OCI-LY3 (cell line): ENCODE results near the gene TRAPPC2L.

ENCODE experiments used
- H2AFZ ChIP-seq: fragments of 200-600, 300-600 bp; shearing (Covaris generic); 2 replicates; pipeline ENCODE4 v1.6.0; 2014; ENCODE audit warnings: antibody characterized with exemption, low read depth, low read length
- H3K27ac ChIP-seq: fragments of 200-600, 300-600 bp; sonication (generic); 2 replicates; pipeline ENCODE4 v1.5.1; 2014; ENCODE audit warnings: mild to moderate bottlenecking, low read length, moderate library complexity, mixed read lengths
- H3K27me3 ChIP-seq: fragments of 200-600, 300-600 bp; sonication (generic); 2 replicates; pipeline ENCODE4 v1.6.1; 2014; ENCODE audit warnings: low read depth, low read length, mixed read lengths
- H3K36me3 ChIP-seq: fragments of 200-600, 300-600 bp; sonication (generic); replicated peaks from 2 replicates; pipeline ENCODE3; 2014; ENCODE audit warnings: low read depth, low read length, mixed read lengths
- H3K4me1 ChIP-seq: fragments of 300-600, 200-600 bp; sonication (generic); 2 replicates; pipeline ENCODE4 v1.6.1; 2014; ENCODE audit warnings: low read length, mixed read lengths
- H3K4me2 ChIP-seq: fragments of 200-600, 300-600 bp; sonication (generic); 2 replicates; pipeline ENCODE4 v1.6.1; 2014; ENCODE audit warnings: low read length, mixed read lengths
- H3K4me3 ChIP-seq: fragments of 300-600, 200-600 bp; sonication (generic); 2 replicates; pipeline ENCODE4 v1.5.1; 2014; ENCODE audit warnings: antibody characterized with exemption, mild to moderate bottlenecking, low read length, moderate library complexity
- H3K79me2 ChIP-seq: fragments of 300-600, 200-600 bp; shearing (Covaris generic); 2 replicates; pipeline ENCODE4 v1.6.1; 2014; ENCODE audit warnings: mild to moderate bottlenecking, low read length, mixed read lengths
- H3K9ac ChIP-seq: fragments of 300-600, 200-600 bp; shearing (Covaris generic); 2 replicates; pipeline ENCODE4 v1.6.0; 2014; ENCODE audit warnings: mild to moderate bottlenecking, low read length, moderate library complexity
- H3K9me3 ChIP-seq: fragments of 200-600, 300-600 bp; shearing (Covaris generic); 2 replicates; pipeline ENCODE4 v1.6.1; 2014; ENCODE audit warnings: low read length, mixed read lengths; ENCODE audit not compliant: insufficient read depth
- H4K20me1 ChIP-seq: fragments of 200-600, 300-600 bp; sonication (generic); 2 replicates; pipeline ENCODE4 v1.6.1; 2016; ENCODE audit warnings: low read length, mixed read lengths; ENCODE audit not compliant: insufficient read depth
- EZH2phosphoT487 ChIP-seq: fragments of 200-600 bp; shearing (Covaris generic); IDR thresholded peaks from 2 replicates; pipeline ENCODE4 v1.6.1; 2018; ENCODE audit warnings: antibody characterized with exemption, mixed run types, low read depth
- TF ChIP-seq, protein P1 (sequence below): fragments of 200-600, 300-600 bp; sonication (generic); IDR thresholded peaks from 2 replicates; pipeline ENCODE4 v1.5.1; 2014; ENCODE audit warnings: antibody characterized with exemption, low read length, low read depth

Gene TRAPPC2L

DNA sequence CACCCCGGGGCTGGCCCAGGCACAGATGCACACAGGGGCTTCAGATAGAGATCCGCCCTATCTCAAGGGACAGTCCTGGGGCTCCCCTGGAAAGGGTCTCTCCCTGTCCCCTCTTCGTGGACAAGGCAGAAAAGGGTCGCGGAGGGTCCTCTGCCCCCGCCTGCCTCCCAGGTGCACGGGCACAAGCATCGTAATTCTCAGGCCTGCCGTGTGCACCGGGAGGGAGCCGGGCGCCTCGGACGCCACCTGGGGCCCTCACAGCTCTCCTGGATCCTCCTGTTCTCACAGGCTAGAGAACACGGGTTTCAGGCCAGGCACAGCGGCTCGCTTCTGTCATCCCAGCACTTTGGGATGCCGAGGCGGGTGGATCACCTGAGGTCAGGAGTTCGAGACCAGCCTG is 21.4 kb downstream of the TRAPPC2L start:
- Histone ChIP-seq H3K27ac (no peak overlapping the region), H3K36me3 (peaks cover 55% of the 10 kb centered on the region), H3K27me3 (no peaks in the 10 kb centered on the region), H3K4me2 (no peak overlapping the region), H3K4me3 (no peak overlapping the region), H3K9ac (no peak overlapping the region), H3K9me3 (no peaks in the 10 kb centered on the region), H2AFZ (no peak overlapping the region), H4K20me1 (no peaks in the 10 kb centered on the region), H3K4me1 (no peaks in the 10 kb centered on the region), H3K79me2 (no peaks in the 10 kb centered on the region)
- TF ChIP-seq EZH2phosphoT487, result no peak
- TF ChIP-seq, protein P1, sequence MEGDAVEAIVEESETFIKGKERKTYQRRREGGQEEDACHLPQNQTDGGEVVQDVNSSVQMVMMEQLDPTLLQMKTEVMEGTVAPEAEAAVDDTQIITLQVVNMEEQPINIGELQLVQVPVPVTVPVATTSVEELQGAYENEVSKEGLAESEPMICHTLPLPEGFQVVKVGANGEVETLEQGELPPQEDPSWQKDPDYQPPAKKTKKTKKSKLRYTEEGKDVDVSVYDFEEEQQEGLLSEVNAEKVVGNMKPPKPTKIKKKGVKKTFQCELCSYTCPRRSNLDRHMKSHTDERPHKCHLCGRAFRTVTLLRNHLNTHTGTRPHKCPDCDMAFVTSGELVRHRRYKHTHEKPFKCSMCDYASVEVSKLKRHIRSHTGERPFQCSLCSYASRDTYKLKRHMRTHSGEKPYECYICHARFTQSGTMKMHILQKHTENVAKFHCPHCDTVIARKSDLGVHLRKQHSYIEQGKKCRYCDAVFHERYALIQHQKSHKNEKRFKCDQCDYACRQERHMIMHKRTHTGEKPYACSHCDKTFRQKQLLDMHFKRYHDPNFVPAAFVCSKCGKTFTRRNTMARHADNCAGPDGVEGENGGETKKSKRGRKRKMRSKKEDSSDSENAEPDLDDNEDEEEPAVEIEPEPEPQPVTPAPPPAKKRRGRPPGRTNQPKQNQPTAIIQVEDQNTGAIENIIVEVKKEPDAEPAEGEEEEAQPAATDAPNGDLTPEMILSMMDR, result no peak

DNA sequence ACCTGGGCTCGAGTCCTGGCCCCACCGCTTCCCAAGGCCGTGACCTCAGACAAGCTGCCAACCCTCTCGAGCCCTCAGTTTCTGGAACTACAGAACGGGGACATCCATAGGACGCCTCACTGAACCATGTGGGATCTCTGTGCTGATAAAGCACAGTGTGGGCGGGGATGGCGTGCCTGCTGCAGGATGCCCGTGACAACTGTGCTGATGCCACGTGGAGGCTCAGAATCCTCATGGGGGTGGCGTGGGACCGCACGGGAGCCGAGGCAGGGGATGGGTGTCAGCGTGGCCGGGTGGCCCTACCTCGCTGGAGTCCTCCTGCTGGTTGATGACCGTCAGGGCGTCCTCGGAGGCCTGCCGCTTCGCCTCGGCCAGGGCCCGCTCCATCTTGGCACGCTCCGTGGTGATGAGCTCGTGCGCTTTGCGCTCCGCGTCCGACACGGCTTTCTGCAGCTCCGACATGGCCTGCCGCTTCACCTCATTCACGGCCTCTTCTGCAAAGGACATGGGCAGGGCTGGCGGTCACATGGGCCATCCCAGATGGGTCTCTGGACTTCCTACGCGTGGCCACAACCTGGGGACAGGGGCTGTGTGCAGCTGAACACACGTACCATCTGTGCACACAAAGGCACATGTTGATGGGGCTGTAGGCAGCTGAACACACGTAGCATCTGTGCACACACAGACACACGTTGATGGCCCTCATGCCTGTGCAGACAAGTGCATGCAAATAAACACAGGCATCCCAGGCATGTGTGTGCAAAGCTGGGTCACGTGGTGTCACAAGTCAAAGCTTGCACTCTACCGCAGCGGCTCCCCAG is 22.2 kb downstream of the TRAPPC2L start:
- H3K36me3 ChIP-seq, result peaks cover 61% of the 10 kb centered on the region

DNA sequence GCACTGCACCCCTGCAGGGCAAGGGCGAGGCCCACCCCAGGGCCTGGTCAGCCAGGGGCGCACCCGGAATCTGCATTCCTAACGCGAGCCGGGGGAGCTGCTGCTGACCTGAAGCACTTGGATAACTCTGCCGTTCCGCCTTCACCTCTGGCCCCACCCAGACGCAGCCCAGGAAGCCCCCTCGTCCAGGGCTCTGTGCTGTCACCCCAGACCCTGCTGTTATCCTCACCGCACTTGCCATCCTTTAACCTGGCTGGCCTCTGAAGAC is 22.8 kb downstream of the TRAPPC2L start:
- no peaks in the 10 kb centered on the region for H4K20me1 ChIP-seq
- peaks cover 65% of the 10 kb centered on the region for H3K36me3 ChIP-seq
- H2AFZ ChIP-seq, result no peak overlapping the region
- TF ChIP-seq, protein P1, result no peak
- no peak for TF ChIP-seq EZH2phosphoT487
- no peak overlapping the region for H3K4me3 ChIP-seq
- H3K27me3 ChIP-seq, result no peaks in the 10 kb centered on the region
- H3K79me2 ChIP-seq, result no peaks in the 10 kb centered on the region
- no peak overlapping the region for H3K27ac ChIP-seq
- H3K4me1 ChIP-seq, result no peaks in the 10 kb centered on the region
- no peak overlapping the region for H3K4me2 ChIP-seq
- H3K9me3 ChIP-seq, result no peaks in the 10 kb centered on the region
- H3K9ac ChIP-seq, result no peak overlapping the region

More for the DNA sequence above, 22.2 kb downstream of the TRAPPC2L start:
- Histone ChIP-seq H3K4me2 (no peak overlapping the region), H3K4me1 (no peaks in the 10 kb centered on the region), H2AFZ (no peak overlapping the region), H4K20me1 (no peaks in the 10 kb centered on the region), H3K79me2 (no peaks in the 10 kb centered on the region), H3K27me3 (no peaks in the 10 kb centered on the region), H3K27ac (no peak overlapping the region), H3K9me3 (no peaks in the 10 kb centered on the region), H3K4me3 (no peak overlapping the region), H3K9ac (no peak overlapping the region)
- TF ChIP-seq, protein P1, result no peak
- TF ChIP-seq EZH2phosphoT487, result no peak

GRCh38 chr16:88880226-88881006 is 23.5 kb downstream of the TRAPPC2L start:
- no peaks in the 10 kb centered on the region for H4K20me1 ChIP-seq
- H3K36me3 ChIP-seq, result peaks cover 65% of the 10 kb centered on the region
- H3K4me2 ChIP-seq, result no peak overlapping the region
- no peak overlapping the region for H3K27ac ChIP-seq
- no peaks in the 10 kb centered on the region for H3K27me3 ChIP-seq
- H3K79me2 ChIP-seq, result no peaks in the 10 kb centered on the region
- H3K4me3 ChIP-seq, result no peak overlapping the region
- no peak for TF ChIP-seq EZH2phosphoT487
- TF ChIP-seq, protein P1, result no peak
- H2AFZ ChIP-seq, result no peak overlapping the region
- H3K4me1 ChIP-seq, result no peaks in the 10 kb centered on the region
- H3K9me3 ChIP-seq, result no peaks in the 10 kb centered on the region
- no peak overlapping the region for H3K9ac ChIP-seq
